Bone marrow (tissue), 2 donors: ENCODE results near the gene FUZ.

Experiments
- DNase-seq, 2 donors: peaks; one replicate each; lab custom pipeline; 2025; lab: John Stamatoyannopoulos, UW

The FUZ gene

DNA sequence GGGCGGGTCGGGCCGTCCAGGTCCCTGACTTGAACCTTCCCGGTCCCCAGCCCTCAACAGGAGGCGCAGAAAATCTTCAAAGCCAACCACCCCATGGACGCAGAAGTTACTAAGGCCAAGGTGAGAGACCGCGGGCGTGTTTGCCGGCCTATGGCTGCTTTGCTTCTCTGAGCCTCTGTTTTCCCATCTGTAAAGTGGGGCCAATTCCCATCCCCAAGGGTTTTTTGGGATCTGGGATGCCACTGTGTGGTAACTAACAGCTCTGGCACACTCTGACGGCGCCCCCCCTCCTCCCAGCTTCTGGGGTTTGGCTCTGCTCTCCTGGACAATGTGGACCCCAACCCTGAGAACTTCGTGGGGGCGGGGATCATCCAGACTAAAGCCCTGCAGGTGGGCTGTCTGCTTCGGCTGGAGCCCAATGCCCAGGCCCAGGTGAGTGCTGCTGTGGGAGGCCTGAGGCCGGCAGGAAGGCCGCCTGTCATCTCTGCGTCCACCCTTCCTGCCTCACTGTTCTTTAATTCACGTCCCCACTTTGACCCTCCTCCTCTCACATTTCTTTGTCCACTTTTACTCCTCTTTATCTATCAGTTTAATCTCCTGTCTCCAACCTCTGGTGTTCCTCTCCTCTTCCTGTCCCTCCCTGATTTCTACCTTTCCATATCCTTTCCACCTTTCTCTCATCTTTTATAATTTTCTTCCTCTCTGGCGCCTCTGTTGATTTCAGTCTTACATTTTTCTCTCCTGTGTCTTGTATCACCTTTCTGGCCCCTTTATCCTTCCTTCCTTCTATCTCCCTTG, 7.1 kb downstream of the FUZ start:
- DNase-seq = no peak

DNA sequence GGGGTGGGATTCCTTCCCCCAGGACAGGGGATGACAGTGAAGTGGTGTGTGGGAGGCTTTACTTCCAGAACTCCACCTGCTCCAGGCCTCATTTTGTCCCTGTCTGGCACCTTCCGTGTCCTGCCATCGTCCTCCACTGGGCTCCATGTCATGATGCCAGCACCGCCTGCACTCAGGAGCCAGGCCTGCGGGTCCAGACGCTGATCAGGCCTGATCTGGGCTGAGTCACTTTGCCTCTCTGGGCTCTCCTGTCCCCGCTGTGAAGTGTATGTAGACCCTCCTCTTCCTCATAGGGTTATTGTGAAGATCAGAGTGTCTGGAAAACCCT, 9.6 kb downstream of the FUZ start:
- no peak for DNase-seq

DNA sequence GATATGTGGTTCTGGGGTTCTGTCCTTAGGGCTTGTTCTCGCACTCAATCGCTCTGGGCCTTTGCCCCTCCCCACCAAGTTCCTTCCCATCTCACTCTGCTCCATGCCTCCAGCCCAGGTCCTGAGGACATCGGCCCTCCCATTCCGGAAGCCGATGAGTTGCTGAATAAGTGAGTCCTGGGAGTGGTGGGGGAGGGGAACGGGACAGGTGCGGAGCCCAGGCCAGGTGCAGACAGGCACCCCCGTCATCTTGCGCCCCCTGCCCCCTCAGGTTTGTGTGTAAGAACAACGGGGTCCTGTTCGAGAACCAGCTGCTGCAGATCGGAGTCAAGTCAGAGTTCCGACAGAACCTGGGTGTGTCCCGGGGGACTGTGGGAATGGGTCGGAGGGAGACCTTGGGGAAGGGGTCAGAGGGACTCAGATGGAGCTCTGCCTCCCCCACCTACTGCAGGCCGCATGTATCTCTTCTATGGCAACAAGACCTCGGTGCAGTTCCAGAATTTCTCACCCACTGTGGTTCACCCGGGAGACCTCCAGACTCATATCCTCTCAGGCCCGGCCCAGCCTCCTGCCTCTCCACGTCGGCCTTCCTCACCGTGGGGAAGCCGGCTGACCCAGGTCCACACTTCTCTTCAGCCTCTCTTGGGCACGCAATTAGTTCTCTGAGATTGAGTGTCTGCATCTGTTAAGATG, 10.1 kb downstream of the FUZ start:
- no peak for DNase-seq

DNA sequence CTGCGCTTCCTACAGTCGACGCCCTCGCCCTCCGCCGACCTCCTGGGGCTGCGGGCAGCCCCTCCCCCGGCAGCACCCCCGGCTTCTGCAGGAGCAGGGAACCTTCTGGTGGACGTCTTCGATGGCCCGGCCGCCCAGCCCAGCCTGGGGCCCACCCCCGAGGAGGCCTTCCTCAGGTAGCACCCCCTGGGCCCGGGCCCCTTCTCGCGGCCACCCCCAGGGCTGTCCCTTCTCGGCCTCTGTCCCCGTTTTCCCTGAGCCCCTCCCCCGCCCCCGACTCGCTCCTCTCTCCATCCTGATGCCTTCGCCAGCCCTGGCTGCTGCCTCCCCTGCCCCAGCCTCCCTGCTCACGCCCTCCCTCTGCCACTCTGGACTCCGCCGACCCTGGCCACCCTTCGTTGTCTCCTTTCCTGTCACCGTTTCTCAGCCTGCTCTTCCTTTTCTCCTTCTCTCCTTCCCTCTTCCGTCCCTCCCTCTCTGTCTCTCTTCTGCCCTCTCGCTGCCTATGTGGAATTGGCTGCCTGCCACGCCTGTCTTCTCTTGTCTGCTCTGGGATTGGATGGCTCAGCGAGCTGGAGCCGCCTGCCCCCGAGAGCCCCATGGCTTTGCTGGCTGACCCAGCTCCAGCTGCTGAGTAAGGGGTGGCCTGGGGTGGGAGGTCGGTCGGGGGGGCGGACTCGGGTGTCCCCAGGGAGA, 11.0 kb downstream of the FUZ start:
- DNase-seq = no peak

DNA sequence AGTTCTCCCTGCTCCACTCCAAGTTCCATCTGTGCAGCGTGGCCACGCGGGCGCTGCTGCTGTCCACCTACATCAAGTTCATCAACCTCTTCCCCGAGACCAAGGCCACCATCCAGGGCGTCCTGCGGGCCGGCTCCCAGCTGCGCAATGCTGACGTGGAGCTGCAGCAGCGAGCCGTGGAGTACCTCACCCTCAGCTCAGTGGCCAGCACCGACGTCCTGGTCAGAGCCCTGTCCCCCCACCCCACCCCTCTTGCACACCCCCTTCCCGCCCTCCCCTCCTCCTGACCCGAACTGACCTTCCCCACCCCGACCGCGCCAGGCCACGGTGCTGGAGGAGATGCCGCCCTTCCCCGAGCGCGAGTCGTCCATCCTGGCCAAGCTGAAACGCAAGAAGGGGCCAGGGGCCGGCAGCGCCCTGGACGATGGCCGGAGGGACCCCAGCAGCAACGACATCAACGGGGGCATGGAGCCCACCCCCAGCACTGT, 11.6 kb downstream of the FUZ start:
- no peak for DNase-seq

DNA sequence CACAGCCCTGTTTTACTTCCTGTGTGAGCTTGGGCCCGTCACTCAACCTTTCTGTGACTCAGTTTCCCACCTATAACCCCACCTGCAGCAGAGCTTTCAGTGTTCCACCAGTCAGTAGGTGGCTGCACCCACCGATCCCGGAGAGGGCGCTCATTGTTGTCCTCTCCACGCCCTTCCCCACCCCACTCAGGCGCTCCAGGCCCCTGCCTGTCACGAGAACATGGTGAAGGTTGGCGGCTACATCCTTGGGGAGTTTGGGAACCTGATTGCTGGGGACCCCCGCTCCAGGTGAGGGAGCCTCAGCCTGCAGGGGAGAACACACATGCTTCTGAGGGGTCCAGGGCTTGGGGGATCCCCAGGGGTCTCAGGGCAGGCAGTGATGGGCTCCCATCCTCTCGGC, 12.3 kb downstream of the FUZ start:
- DNase-seq = no peak

DNA sequence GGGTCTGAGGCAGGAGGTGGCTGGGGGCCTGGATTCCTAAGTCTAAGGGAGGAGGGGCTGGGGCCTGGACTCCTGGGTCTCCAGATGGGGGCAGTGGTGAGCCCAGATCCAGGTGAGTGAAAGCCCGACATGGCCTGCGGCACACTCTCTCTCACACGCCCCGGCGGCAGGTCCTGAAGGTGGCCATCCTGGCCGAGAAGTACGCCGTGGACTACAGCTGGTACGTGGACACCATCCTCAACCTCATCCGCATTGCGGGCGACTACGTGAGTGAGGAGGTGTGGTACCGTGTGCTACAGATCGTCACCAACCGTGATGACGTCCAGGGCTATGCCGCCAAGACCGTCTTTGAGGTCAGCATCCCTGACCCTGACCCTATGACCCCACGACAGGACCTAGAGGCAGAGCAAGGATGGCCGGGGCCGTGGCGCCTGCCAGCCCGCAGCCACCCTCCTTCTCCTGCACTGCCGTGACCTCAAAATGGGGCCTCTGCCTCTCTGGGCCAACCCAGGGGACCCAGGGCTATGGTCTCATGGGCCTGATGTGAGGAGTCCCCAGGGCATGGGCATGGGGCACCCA, 13.2 kb downstream of the FUZ start:
- no peak for DNase-seq

DNA sequence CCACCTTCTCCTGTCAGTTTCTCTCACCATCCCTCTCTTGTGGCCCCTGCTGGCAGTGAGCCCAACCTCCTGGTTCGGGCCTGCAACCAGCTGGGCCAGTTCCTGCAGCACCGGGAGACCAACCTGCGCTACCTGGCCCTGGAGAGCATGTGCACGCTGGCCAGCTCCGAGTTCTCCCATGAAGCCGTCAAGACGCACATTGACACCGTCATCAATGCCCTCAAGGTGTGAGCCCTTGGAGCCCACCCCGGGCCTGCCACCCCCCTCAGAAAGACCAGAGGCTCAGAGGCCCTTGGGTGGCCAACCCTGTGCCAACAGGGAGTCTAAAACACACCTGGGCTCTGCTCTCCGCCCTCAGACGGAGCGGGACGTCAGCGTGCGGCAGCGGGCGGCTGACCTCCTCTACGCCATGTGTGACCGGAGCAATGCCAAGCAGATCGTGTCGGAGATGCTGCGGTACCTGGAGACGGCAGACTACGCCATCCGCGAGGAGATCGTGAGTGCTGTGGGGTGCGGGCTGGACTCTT, 13.8 kb downstream of the FUZ start:
- no peak for DNase-seq

DNA sequence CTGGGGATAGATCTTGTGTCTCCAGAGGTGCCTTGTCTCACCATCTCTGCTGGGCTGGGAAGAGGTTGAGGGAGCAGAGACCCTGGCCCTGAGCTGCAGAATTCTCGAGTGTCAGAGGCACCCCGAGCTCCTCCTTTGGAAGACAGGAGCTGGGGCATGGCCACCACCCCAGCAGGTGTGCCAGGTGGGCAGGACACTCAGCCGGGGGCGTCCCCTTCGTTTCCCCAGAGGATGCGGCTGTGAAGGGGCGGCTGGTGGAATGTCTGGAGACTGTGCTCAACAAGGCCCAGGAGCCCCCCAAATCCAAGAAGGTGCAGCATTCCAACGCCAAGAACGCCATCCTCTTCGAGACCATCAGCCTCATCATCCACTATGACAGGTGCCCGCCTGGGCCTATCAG, 14.5 kb downstream of the FUZ start:
- DNase-seq = no peak

DNA sequence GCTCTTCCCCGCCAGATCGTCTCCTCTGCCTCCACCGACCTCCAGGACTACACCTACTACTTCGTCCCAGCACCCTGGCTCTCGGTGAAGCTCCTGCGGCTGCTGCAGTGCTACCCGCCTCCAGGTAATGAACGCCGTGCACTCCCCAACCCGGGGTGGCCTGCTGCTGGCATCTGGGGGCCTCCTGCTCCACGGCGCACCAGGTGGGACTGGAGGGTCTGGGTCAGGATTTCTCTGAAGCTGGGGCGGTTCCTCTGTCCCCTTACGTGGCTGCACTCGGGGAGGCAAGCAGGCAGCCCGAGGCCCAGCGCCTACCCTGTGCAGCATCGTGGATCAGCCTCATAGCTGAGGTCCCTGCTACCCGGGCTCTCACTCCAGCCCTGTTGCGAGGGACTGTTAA, 17.5 kb downstream of the FUZ start:
- DNase-seq = no peak

DNA sequence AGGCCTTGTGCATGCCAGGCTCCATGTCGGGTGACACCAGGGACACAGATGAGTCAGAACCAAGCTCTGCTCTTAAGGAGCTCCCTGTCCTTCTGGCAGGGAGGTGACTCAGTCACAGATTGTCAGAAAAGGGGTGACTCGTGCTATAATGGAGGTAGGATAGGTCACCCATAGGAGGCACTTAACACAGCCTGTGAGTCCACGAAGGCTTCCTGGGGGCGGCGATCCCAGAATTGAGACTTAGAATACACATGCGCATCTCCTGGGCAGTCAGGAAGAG, 19.6 kb downstream of the FUZ start:
- peak in 1 of 2 donors; percentile 3 for DNase-seq

DNA sequence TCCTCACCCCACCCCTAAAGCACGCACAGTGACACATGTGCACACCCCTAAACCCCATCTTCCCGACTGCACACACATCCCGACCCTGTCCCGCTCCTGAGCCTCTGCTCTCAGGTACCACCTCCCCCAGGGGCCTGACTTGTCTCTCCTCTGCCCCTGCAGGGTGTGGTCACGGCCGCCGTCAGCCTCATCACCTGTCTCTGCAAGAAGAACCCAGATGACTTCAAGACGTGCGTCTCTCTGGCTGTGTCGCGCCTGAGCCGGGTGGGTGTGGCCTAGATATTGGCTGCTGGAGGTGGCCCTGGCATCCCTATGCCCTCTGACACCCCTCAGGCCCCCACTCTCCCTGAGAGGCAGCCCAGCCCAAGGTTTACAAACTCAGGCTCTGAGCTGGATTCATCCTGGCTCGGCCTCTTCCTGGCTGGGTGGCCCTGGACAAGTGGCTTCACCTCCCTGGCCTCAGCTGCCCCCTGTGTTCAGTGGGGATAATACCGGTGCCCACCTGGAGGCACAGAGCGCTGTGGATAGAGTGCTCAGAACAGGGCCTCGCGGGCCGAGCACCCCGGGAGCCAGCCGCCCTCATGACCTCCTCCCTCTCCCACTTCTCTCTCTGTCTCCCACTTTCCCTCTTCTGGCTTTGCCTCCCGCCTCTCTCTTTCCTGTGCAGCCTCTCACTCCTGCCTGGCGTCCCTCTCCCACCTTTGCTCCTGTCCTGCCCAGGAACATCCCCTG, 20.1 kb downstream of the FUZ start:
- DNase-seq = no peak

DNA sequence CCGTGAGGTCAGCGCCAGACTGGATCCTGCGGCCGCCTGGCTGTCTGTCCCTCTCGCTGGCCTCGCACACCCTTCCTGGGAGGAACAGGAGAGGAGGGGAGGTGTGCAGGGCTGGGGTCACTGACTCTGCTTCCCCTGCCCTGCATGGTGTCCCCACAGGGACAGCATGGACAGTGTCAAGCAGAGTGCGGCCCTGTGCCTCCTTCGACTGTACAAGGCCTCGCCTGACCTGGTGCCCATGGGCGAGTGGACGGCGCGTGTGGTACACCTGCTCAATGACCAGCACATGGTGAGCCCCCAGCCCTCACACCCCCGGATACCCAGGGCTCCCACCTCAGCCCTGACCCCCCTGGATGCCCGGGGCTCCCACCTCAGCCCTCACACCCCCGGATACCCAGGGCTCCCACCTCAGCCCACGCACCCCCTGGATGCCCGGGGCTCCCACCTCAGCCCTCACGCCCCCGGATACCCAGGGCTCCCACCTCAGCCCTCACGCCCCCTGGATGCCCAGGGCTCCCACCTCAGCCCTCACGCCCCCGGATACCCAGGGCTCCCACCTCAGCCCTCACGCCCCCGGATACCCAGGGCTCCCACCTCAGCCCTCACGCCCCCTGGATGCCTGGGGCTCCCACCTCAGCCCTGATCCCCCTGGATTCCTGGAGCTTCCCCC, 21.2 kb downstream of the FUZ start:
- DNase-seq = no peak

DNA sequence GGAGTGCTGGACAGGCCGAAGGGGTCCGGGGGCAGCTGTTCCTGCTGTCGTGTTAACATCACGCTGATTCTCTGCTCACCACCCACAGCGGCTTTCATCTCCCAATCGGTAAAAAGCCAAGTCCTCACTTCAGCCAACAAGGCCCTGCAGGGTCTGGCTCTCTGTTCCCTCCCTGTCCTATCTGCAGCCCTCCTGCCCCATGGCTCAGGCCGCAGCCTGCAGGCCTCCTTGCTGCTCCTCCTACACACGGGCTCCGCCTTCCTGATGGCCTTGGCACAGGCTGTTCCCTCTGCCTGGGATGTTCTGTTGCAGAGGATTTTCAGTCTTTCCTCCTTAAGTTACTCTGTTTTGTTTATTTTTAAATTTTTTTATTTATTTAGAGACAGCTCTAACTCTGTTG, 22.2 kb downstream of the FUZ start:
- DNase-seq = no peak

DNA sequence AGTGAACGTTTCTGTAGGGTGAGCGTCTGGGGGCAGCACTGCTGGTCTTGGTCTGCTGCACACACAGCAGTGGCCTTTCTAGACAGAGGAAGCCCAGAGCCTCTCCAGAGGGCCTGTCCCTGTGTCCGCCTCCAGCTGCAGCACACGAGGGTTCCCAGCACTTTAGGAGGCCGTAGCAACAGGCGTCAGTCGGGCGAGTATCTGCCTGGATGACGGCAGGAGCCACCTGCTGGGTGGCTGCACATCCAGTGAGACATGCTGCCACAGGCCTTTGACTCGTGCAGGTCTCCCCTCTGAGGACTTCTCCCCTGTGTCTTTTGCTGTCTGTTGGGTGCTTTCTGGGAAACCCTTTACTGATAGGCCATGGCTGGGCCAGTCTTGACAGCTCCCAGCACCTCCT, 24.2 kb downstream of the FUZ start:
- no peak for DNase-seq

DNA sequence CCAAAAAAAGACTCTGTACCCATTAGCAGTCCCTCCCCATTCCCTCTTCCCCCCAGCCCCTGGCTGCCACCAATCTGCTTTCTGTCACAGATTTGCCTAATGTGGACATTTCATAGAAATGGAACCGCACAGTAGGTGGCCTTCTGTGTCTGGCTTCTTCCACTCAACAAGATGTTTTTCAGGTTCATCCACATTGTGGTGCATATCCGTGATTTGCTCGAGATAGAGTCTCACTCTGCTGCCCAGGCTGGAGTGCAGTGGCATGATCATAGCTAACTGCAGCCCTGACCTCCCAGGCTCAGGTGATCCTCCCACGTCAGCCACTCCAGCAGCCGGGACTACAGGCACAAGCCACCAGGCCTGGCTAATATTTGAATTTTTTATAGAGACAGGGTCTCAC, 25.3 kb downstream of the FUZ start:
- DNase-seq = no peak

DNA sequence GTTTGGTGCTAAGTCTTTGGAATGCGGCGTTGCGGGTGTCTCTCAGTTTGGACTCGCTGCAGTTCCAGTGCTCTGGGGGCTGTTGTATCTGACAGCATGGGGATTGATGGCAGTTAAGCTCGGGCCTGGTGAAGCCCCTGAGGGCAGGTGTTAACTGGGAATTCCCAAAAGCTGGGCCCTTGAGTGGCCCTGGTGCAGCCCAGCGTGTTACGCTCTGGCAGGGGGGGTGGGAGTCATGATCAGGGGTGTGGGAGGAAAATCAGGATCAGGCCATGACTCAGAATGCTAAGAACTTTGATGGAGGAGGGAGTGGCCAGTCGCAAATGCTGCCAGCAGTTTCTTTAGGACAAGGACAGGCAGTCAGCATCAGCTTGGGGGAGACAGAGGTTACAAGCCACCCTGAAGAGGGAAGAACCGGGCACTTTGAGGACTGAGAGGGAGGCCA, 26.7 kb downstream of the FUZ start:
- no peak for DNase-seq

DNA sequence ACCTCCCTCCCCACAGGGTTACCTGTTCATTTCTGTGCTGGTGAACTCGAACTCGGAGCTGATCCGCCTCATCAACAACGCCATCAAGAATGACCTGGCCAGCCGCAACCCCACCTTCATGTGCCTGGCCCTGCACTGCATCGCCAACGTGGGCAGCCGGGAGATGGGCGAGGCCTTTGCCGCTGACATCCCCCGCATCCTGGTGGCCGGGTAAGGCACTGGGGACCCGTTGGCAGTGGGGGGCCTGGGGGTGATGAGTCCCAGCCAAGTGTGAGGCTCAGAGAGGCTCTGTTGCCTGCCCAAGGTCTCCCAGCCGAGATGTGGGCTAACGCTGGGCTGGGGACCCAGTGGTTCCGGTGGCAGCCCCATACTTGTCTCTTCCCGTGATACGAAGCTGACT, 30.6 kb downstream of the FUZ start:
- DNase-seq = no peak

DNA sequence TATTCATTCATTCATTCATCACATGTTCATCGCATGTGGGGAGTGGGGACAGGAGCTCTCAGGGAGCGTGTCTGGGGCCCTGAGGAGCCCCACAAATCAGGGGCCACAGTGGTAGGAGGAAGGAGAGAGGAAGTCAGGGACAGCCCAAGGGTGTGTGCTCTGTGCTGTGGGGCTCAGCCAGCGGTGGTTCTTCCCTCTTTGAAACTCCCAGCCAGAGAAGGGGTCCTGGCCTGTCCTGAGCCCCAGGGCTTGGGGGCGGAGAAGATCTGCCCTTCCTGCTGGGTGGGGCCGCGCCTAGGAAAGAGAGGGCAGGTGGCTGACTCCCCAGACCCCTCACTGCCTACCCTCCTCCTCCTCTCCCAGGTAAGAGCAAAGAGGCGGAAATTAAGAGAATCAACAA, 31.7 kb downstream of the FUZ start:
- no peak for DNase-seq

DNA sequence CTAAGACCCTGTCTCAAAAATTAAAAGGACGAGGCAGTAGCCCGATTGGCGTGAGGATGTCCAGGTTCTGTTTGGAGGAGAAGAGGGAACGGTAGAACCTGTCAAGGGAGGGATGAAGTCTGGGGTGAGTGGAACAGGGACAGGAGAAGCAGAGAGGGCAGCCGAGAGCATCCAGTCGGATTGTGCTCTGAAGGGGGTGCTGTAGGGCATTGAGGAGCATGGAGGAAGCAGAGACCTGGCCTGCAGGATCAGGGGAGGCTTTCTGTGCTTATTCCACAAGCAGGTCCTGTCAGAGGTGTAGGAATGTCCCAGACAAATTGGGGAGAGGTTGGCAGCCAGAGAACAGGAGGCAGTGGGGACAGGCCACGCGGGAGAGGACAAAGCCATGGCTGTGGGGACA, 32.2 kb downstream of the FUZ start:
- no peak for DNase-seq

DNA sequence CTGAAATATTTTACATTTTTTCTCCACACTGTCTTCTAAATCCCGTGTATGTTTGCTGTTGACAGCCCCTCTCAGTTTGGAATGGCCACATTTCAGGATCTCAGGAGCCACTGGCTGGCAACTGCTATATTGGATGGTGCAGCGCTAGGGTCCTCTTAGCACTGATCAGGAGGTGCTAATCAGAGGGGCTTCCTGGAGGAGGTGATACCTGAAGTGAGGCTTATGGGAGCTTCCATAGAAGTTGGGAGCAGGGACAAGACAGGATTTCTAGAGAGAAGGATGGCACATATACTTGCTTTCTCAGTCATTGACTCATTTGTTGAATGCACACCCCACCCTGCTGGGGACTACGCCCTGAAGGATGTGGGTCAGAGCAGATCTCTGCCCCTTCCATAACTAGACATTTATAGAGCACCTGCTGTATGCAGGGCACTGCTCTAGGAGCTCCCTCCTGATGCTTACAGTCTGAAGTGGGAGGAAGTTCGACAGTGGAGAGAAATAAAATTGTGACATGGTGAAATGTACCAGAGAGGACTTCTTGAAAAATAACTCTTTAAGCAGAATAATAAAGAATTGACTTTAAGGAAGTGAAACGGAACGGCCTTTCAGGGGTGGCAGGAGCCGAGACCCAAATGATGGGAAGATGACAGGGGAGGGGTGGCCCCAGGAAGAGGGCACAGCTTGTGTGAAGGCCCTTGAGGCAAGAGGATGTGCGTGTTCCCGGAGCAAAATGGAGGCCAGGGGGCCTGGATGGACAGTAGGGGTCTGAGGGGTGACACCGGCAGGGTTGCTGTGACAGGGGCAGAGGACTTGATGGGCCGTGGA, 33.1 kb downstream of the FUZ start:
- peak in 1 of 2 donors; percentile 31 for DNase-seq
